CD14-positive monocyte (primary cell): Measurements from ENCODE around the gene FAM110C. TPM values are rescaled to one million over a fixed set of nuclear protein-coding genes. Genes with fewer than 3 reads are reported as not detected.
"Not testable (repeated sequence)": the region's sequence is repeated elsewhere in the genome, so short reads cannot be mapped to it uniquely, and the experiment has no call there.

Source experiments
- DNase-seq, 3 donors: peaks; one replicate each; pipeline ENCODE4 v3.0.0-alpha.2; 2011 to 2022
- H2AFZ ChIP-seq: 2 replicates; pipeline ENCODE4 v1.6.0; 2012; ENCODE audit warnings: mild to moderate bottlenecking, low read depth, low read length, inconsistent platforms; ENCODE audit not compliant: insufficient read depth, poor library complexity, severe bottlenecking
- H3K27ac ChIP-seq, 2 donors: 1 replicate in 1 of 2; 2 replicates in 1 of 2; pipeline ENCODE4 v1.5.1; 2012 to 2013; ENCODE audit warnings: low read length in 2 of 2, control low read depth in 1 of 2, inconsistent platforms in 1 of 2, low read depth in 1 of 2, mild to moderate bottlenecking in 1 of 2
- H3K27me3 ChIP-seq, 2 donors: one replicate each; pipeline versions ENCODE4 v1.6.0 to v1.6.1; 2011 to 2013; ENCODE audit warnings: low read length in 2 of 2; ENCODE audit not compliant: control insufficient read depth in 2 of 2, insufficient read depth in 2 of 2
- H3K36me3 ChIP-seq, 2 donors: replicated peaks in 1 of 2; 1 replicate in 1 of 2; 2 replicates in 1 of 2; pipeline versions ENCODE4 v1.5.1 to v1.6.1; 2012 to 2013; ENCODE audit warnings: low read length in 2 of 2, control low read depth in 1 of 2, inconsistent platforms in 1 of 2, mild to moderate bottlenecking in 1 of 2; ENCODE audit not compliant: insufficient read depth in 2 of 2, control insufficient read depth in 1 of 2
- H3K4me1 ChIP-seq, 2 donors: 1 replicate in 1 of 2; 2 replicates in 1 of 2; pipeline versions ENCODE4 v1.5.1 to v1.6.1; 2012 to 2013; ENCODE audit warnings: low read length in 2 of 2, control low read depth in 1 of 2, inconsistent platforms in 1 of 2, mild to moderate bottlenecking in 1 of 2, moderate library complexity in 1 of 2; ENCODE audit not compliant: insufficient read depth in 2 of 2, control insufficient read depth in 1 of 2
- H3K4me2 ChIP-seq: replicated peaks from 2 replicates; pipeline ENCODE3; 2012; ENCODE audit warnings: low read length, moderate library complexity, mild to moderate bottlenecking; ENCODE audit not compliant: poor library complexity, severe bottlenecking; ENCODE audit errors: extremely low read depth
- H3K4me3 ChIP-seq, 3 experiments: fragments of 200-600 bp in 1 of 3; sonication (generic) in 1 of 3; replicated peaks in 1 of 3; 1 replicate in 2 of 3; 2 replicates in 1 of 3; pipeline ENCODE4 v1.5.1; 2011 to 2013; ENCODE audit warnings: low read length in 3 of 3, mild to moderate bottlenecking in 3 of 3, control low read depth in 2 of 3, low read depth in 2 of 3, inconsistent platforms in 1 of 3, moderate library complexity in 1 of 3
- H3K79me2 ChIP-seq: 2 replicates; pipeline ENCODE4 v1.6.0; 2012; ENCODE audit warnings: mild to moderate bottlenecking, control low read depth, inconsistent platforms, low read length, moderate library complexity; ENCODE audit not compliant: insufficient read depth
- H3K9ac ChIP-seq: 2 replicates; pipeline ENCODE4 v1.6.0; 2017; ENCODE audit warnings: low read length, mild to moderate bottlenecking; ENCODE audit not compliant: insufficient read depth, poor library complexity, severe bottlenecking
- H3K9me3 ChIP-seq, 2 donors: replicated peaks in 1 of 2; 1 replicate in 1 of 2; 2 replicates in 1 of 2; pipeline versions ENCODE4 v1.5.1 to v1.6.1; 2012 to 2013; ENCODE audit warnings: low read length in 2 of 2, control low read depth in 1 of 2; ENCODE audit not compliant: control insufficient read depth in 1 of 2, insufficient read depth in 1 of 2
- H4K20me1 ChIP-seq: 2 replicates; pipeline ENCODE4 v1.6.0; 2012; ENCODE audit warnings: mild to moderate bottlenecking, low read length, control low read depth, moderate library complexity; ENCODE audit not compliant: insufficient read depth
- H3K27ac Mint-ChIP-seq, 7 donors: one replicate each; pipeline ENCODE4 v1.8.0; 2020; ENCODE audit warnings: mild to moderate bottlenecking in 7 of 7, mixed read lengths in 7 of 7, moderate library complexity in 6 of 7, inconsistent platforms in 2 of 7
- H3K27me3 Mint-ChIP-seq, 3 donors: one replicate each; pipeline ENCODE4 v1.8.0; 2021 to 2022; ENCODE audit warnings: low read depth in 3 of 3, mild to moderate bottlenecking in 3 of 3, mixed read lengths in 3 of 3, moderate library complexity in 3 of 3, inconsistent platforms in 1 of 3
- H3K36me3 Mint-ChIP-seq, 2 donors: one replicate each; pipeline ENCODE4 v1.8.0; 2020; ENCODE audit warnings: mixed read lengths in 2 of 2, inconsistent platforms in 1 of 2, mild to moderate bottlenecking in 1 of 2
- H3K4me1 Mint-ChIP-seq: one replicate; pipeline ENCODE4 v1.8.0; 2020; ENCODE audit warnings: mild to moderate bottlenecking, mixed read lengths
- H3K4me3 Mint-ChIP-seq, 2 donors: one replicate each; pipeline ENCODE4 v1.8.0; 2020; ENCODE audit warnings: mild to moderate bottlenecking in 2 of 2, mixed read lengths in 2 of 2, moderate library complexity in 1 of 2
- H3K9me3 Mint-ChIP-seq, 7 donors: one replicate each; pipeline ENCODE4 v1.8.0; 2020 to 2022; ENCODE audit warnings: mixed read lengths in 7 of 7, mild to moderate bottlenecking in 6 of 7, moderate library complexity in 6 of 7, inconsistent platforms in 2 of 7
- CTCF ChIP-seq: fragments of 200-600 bp; IDR thresholded peaks from one replicate; pipeline ENCODE4 v1.8.0; 2022; ENCODE audit warnings: antibody characterized with exemption, mild to moderate bottlenecking
- WGBS: methylation state at CpG from one replicate; pipeline ENCODE4 v1.1.5; 2013; ENCODE audit warnings: missing lambda C conversion rate; ENCODE audit not compliant: insufficient coverage; 5-methylcytosine and 5-hydroxymethylcytosine counted together
- intact Hi-C, 2 donors: fragments of 100-400 bp; cut with micrococcal nuclease; formaldehyde crosslinking; loops; one replicate each; pipeline versions ENCODE4 v1.15.0 to v1.15.1; 2023
- polyA plus RNA-seq, 3 donors: library from polyadenylated mRNA; depleted of rRNA in 1 of 3; unstranded in 2 of 3; stranded (reverse) in 1 of 3; fragments of 300-500 nt in 2 of 3; fragments of >200 nt in 1 of 3; fragmentation: Illumina TruSeq in 2 of 3; gene quantifications; 1 replicate in 2 of 3; 2 replicates in 1 of 3; pipeline ENCODE4 v1.2.3, GENCODE V29; 2012 to 2021

FAM110C gene
- polyA plus RNA-seq, 3 donors: not detected

- H3K4me1 ChIP-seq: no peaks in the 10 kb centered on the region
- peaks cover 0 to 6% (median 1%) of the 10 kb centered on the region in 3 donors for H3K27me3 Mint-ChIP-seq
- no peak for TF ChIP-seq CTCF
- H3K36me3 ChIP-seq: no peaks in the 10 kb centered on the region
- no peaks in the 10 kb centered on the region for H3K36me3 Mint-ChIP-seq
- no peak overlapping the region for H3K27ac Mint-ChIP-seq
- H3K4me1 Mint-ChIP-seq: no peaks in the 10 kb centered on the region
- no peak overlapping the region for H3K27ac ChIP-seq
- DNase-seq: no peak
- no peaks in the 10 kb centered on the region for H3K9me3 ChIP-seq
- H2AFZ ChIP-seq: no peak overlapping the region
- H4K20me1 ChIP-seq: no peaks in the 10 kb centered on the region
- H3K79me2 ChIP-seq: no peaks in the 10 kb centered on the region
- H3K27me3 ChIP-seq: no peaks in the 10 kb centered on the region
- no peak overlapping the region for H3K4me2 ChIP-seq
- no peak overlapping the region for H3K4me3 ChIP-seq
- WGBS: 83% methylated on average over 1 of the region's 4 CpGs
- no peak overlapping the region for H3K9ac ChIP-seq
- H3K9me3 Mint-ChIP-seq: peaks cover 0 to 5% (median 0%) of the 10 kb centered on the region in 7 donors
- no peak overlapping the region for H3K4me3 Mint-ChIP-seq
- intact Hi-C loops: no loop called here
These were observed 19.4 kb downstream of the FAM110C start for GRCh38 chr2:26891-27290.

GRCh38 chr2:25543-25942 lies 20.8 kb downstream of the FAM110C start:
- peaks cover 0 to 6% (median 0%) of the 10 kb centered on the region in 3 donors for H3K27me3 Mint-ChIP-seq
- no peaks in the 10 kb centered on the region for H4K20me1 ChIP-seq
- H3K79me2 ChIP-seq: no peaks in the 10 kb centered on the region
- no peak for TF ChIP-seq CTCF
- DNase-seq: no peak
- H3K4me1 ChIP-seq: no peaks in the 10 kb centered on the region
- intact Hi-C loops: no loop called here
- H3K36me3 ChIP-seq: no peaks in the 10 kb centered on the region
- peaks cover 0 to 5% (median 0%) of the 10 kb centered on the region in 7 donors for H3K9me3 Mint-ChIP-seq
- no peak overlapping the region for H3K27ac Mint-ChIP-seq
- H3K9me3 ChIP-seq: no peaks in the 10 kb centered on the region
- no peak overlapping the region for H2AFZ ChIP-seq
- WGBS: no CpG with 5 or more reads among the region's 4 CpGs
- no peaks in the 10 kb centered on the region for H3K4me1 Mint-ChIP-seq
- H3K27ac ChIP-seq: no peak overlapping the region
- H3K4me3 ChIP-seq: no peak overlapping the region
- H3K4me2 ChIP-seq: no peak overlapping the region
- H3K27me3 ChIP-seq: no peaks in the 10 kb centered on the region
- no peaks in the 10 kb centered on the region for H3K36me3 Mint-ChIP-seq
- H3K4me3 Mint-ChIP-seq: no peak overlapping the region
- no peak overlapping the region for H3K9ac ChIP-seq

GRCh38 chr2:24591-24990 lies 21.7 kb downstream of the FAM110C start:
- H3K4me3 Mint-ChIP-seq, H3K4me2 ChIP-seq, H4K20me1 ChIP-seq, H3K27ac ChIP-seq, H3K27me3 Mint-ChIP-seq, H2AFZ ChIP-seq, H3K79me2 ChIP-seq, H3K36me3 Mint-ChIP-seq, DNase-seq, intact Hi-C loops, H3K9me3 ChIP-seq, H3K36me3 ChIP-seq, H3K27me3 ChIP-seq, H3K9me3 Mint-ChIP-seq, H3K4me1 ChIP-seq, H3K9ac ChIP-seq, H3K27ac Mint-ChIP-seq, H3K4me1 Mint-ChIP-seq, H3K4me3 ChIP-seq: not testable (repeated sequence)
- WGBS: 82% methylated on average over 3 of the region's 4 CpGs
